H1 (cell line): ENCODE measurements around the gene CACNB1. TPM values are rescaled to one million over a fixed set of nuclear protein-coding genes. Genes with fewer than 3 reads are reported as not detected.

Experiments used
- BACH1 ChIP-seq: IDR thresholded peaks from 2 replicates; pipeline ENCODE4 v1.6.1; 2012; ENCODE audit warnings: low read length, improper control_type of control experiment
- GTF2F1 ChIP-seq: IDR thresholded peaks from 2 replicates; pipeline ENCODE4 v1.6.1; 2012; ENCODE audit warnings: low read depth, low read length, improper control_type of control experiment, borderline replicate concordance
- KDM5A ChIP-seq: fragments of 200-600 bp; IDR thresholded peaks from 2 replicates; pipeline ENCODE4 v1.7.1; 2012; ENCODE audit warnings: mild to moderate bottlenecking, low read length, inconsistent platforms, mixed read lengths
- RBBP5 ChIP-seq: IDR thresholded peaks from 2 replicates; pipeline ENCODE4 v1.7.1; 2012; ENCODE audit warnings: low read depth, mild to moderate bottlenecking, inconsistent platforms, low read length, moderate library complexity, borderline replicate concordance
- SIN3A ChIP-seq, 2 experiments: IDR thresholded peaks in 1 of 2; conservative IDR thresholded peaks in 1 of 2; 2 replicates each; pipeline ENCODE4 v1.6.1; 2011 to 2012; ENCODE audit warnings: low read length in 2 of 2, improper control_type of control experiment in 1 of 2, low read depth in 1 of 2, mild to moderate bottlenecking in 1 of 2
- polyA plus RNA-seq, 7 experiments: library from polyadenylated mRNA; depleted of rRNA in 3 of 7; stranded (reverse) in 5 of 7; unstranded in 2 of 7; fragments of >200 nt in 5 of 7; fragments of 200-250 nt in 2 of 7; gene quantifications; 1 replicate in 5 of 7; 2 replicates in 1 of 7; 4 replicates in 1 of 7; pipeline versions ENCODE4 v1.2.1 to v1.2.3, GENCODE V29; 2011 to 2013; ENCODE audit warnings: missing spikeins in 2 of 7, mixed read lengths in 2 of 7
- total RNA-seq: library from RNA; stranded (reverse); fragmentation: NEBNext Ultra II Directional; extraction: Animal tissue kit (Norgen Biotek cat#: 25700); gene quantifications from 2 replicates; pipeline ENCODE4 v1.2.1, GENCODE V29; 2021

Gene CACNB1
- total and polyA plus RNA-seq, 2 of the 8 experiments (the other 6 are each of a cell fraction or from before 2014, with no cell fraction given): 7.2 to 17.8 TPM

DNA sequence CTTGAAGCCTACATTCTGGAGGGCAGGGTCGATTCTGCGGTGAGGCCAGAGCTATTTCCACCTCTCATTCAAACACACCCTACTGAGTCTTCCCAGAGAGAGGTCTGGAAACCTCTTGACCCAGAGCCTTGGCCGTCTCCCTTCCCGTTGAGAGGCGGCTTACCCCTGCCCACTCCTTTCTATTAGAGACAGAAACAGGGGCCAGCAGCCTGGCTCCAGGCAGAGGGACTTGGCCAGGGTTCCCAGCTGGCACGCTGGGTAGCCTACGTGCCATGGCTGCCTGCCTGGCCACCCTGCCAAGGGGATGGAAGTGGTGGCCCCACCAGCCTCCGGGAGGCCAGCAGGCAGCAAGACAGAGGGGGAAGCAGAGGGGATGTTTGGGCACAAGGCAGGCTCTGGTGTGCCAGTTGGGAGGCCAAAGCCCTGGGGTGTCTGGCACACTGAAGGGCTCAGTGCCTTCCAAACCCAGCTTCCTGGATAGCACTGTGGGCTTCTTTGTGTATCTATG is 22.2 kb upstream of the CACNB1 start (continued):
- TF ChIP-seq SIN3A (conservative IDR thresholded peaks at IDR 0.05 in 1 of 2, IDR thresholded peaks at IDR 0.05 in 1 of 2; ENCODE audit: low read depth in 1 of 2, low read length in 2 of 2) (no peak), RBBP5 (no peak), GTF2F1 (no peak), BACH1 (no peak), KDM5A (no peak)
